ENCODE data around the gene KIAA1217. TPM values are rescaled to one million over a fixed set of nuclear protein-coding genes. Genes with fewer than 3 reads are reported as not detected.
A peak's percentile ranks its signal among the peaks of the same experiment; 100 is the strongest.

The KIAA1217 gene
- total and polyA plus RNA-seq, 2 of the 4 experiments (the other 2 are of a cell fraction) = 3.4 to 4.4 TPM

DNA sequence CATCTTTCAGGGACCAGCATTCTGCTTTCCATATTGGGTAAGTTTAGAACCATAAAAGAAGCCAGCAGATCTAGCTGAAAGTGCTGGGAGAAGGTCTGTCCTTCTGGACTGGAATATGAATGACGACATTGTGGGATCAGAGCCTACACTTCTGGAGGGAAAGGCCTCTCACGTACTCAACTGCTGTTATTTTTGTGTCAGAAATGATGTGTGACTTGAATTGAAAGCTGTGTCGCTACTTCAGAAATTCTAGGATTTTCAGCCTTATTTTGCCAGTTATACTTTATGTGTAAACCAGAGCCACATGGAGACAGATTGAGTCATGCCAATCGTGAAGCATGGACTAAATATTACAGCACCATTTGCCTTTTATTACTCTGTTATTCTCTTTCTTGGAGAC, 231.0 kb downstream of the KIAA1217 start:
- dilution Hi-C loops (cut with HindIII; ENCODE audit: low sequenced_read_pairs, unreplicated experiment) (no loop called here), intact Hi-C loops (cut with micrococcal nuclease) (no loop called here), in situ Hi-C loops (cut with MboI; ENCODE audit: low sequenced_read_pairs) (no loop called here)
- peak overlapping the region; percentile 61; the same call in 1 of the 2 replicates for H3K4ac ChIP-seq (ENCODE audit: low read depth, low read length)
- H2BK15ac ChIP-seq (ENCODE audit: low read depth, low read length) = peak overlapping the region; percentile 67; the same call in 2 of the 3 replicates
- H4K91ac ChIP-seq (ENCODE audit: insufficient read depth, low read depth, low read length) = peak overlapping the region; percentile 19; the same call in 1 of the 2 replicates
- 56% methylated on average over 3 of the region's 4 CpGs; no CpG with 5 or more reads in 1 of the 2 experiments for WGBS, 2 experiments (ENCODE audit: extremely low coverage in 2 of 2, insufficient read length in 1 of 2)
- H2AFZ ChIP-seq (replicated peaks; ENCODE audit: low read length, poor library complexity) = no peak overlapping the region
- H4K5ac ChIP-seq (ENCODE audit: low read depth, low read length) = peak overlapping the region; percentile 52; the same call in 1 of the 2 replicates
- peak overlapping the region; percentile 83 for H2AK5ac ChIP-seq (ENCODE audit: low read depth, low read length)
- no peak overlapping the region for H3K9ac ChIP-seq (ENCODE audit: low read depth, low read length)
- H3K79me1 ChIP-seq (ENCODE audit: low read depth in 1 of 2, low read length in 2 of 2) = no peaks in the 10 kb centered on the region
- H3K18ac ChIP-seq (ENCODE audit: low read depth, low read length) = peak overlapping the region; percentile 18; the same call in 1 of the 2 replicates
- H3K9me3 ChIP-seq (ENCODE audit: control insufficient read depth, insufficient read depth, low read length) = no peaks in the 10 kb centered on the region
- H2BK20ac ChIP-seq (ENCODE audit: low read depth, low read length) = peak overlapping the region; percentile 76; the same call in 1 of the 2 replicates
- peak overlapping the region in 1 of 2 experiments; percentile 41; a peak in 1 of 4 replicates for H4K8ac ChIP-seq (ENCODE audit: low read depth in 2 of 2, low read length in 2 of 2)
- H2BK5ac ChIP-seq (ENCODE audit: low read depth, low read length, poor library complexity, severe bottlenecking) = no peak overlapping the region
- peak overlapping the region; percentile 57 for H2BK120ac ChIP-seq (ENCODE audit: low read depth, low read length)
- 0 out of 2 replicates have a peak overlapping the region, but pooled peaks have one; percentile 29 for H3K23ac ChIP-seq (ENCODE audit: low read depth, low read length)
- no peak overlapping the region for H3K4me3 ChIP-seq (ENCODE audit: insufficient read depth, low read depth, low read length)
- peak overlapping the region; percentile 15 for H3K14ac ChIP-seq (replicated peaks; ENCODE audit: low read depth, low read length)
- H3K4me2 ChIP-seq (ENCODE audit: low read depth, low read length) = no peak overlapping the region
- ChIA-PET CTCF (no interaction called here), POLR2A (ENCODE audit: unreplicated experiment) (no interaction called here)
- BruUV-seq (replicated peaks) = no TSS peak
- no peaks in the 10 kb centered on the region for H3K36me3 ChIP-seq (ENCODE audit: control insufficient read depth, insufficient read depth, low read length)
- no peaks in the 10 kb centered on the region for H3K27me3 ChIP-seq (ENCODE audit: control insufficient read depth, insufficient read depth, low read length)
- H3K27ac ChIP-seq (ENCODE audit: insufficient read depth, low read length) = no peak overlapping the region
- DNase-seq (peak; percentile 47), ATAC-seq (ENCODE audit: low read depth) (no peak)
- peaks cover 9% of the 10 kb centered on the region; the same call in 1 of the 2 replicates for H3K4me1 ChIP-seq (ENCODE audit: control insufficient read depth, insufficient read depth, low read length)
- no peaks in the 10 kb centered on the region for H4K20me1 ChIP-seq (ENCODE audit: insufficient read depth, low read length)
- peaks cover 13% of the 10 kb centered on the region for H3K9me1 ChIP-seq (ENCODE audit: insufficient read depth, low read length)
- H2AK9ac ChIP-seq (replicated peaks; ENCODE audit: low read depth, low read length, poor library complexity) = no peak overlapping the region
- TF ChIP-seq BHLHE40 (IDR thresholded peaks at IDR 0.05; ENCODE audit: low read depth, low read length) (no peak), RCOR1 (IDR thresholded peaks at IDR 0.05; ENCODE audit: insufficient replicate concordance, low read length) (no peak), CEBPB (IDR thresholded peaks at IDR 0.05; ENCODE audit: low read depth, low read length) (no peak), SMC3 (IDR thresholded peaks at IDR 0.05; ENCODE audit: low read depth, low read length) (no peak), FOS (IDR thresholded peaks at IDR 0.05; ENCODE audit: low read depth, low read length) (no peak), MXI1 (IDR thresholded peaks at IDR 0.05; ENCODE audit: borderline replicate concordance, low read depth, low read length) (no peak), POLR2A (IDR thresholded peaks at IDR 0.05; ENCODE audit: low read depth, low read length) (no peak)
- TF ChIP-seq, protein P1, sequence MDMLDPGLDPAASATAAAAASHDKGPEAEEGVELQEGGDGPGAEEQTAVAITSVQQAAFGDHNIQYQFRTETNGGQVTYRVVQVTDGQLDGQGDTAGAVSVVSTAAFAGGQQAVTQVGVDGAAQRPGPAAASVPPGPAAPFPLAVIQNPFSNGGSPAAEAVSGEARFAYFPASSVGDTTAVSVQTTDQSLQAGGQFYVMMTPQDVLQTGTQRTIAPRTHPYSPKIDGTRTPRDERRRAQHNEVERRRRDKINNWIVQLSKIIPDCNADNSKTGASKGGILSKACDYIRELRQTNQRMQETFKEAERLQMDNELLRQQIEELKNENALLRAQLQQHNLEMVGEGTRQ (IDR thresholded peaks at IDR 0.05; ENCODE audit: low read depth, low read length) = no peak
- 0 out of 2 replicates have a peak overlapping the region, but pooled peaks have one; percentile 14 for H3K56ac ChIP-seq (ENCODE audit: extremely low read depth, insufficient read depth, low read length)
